ENCODE measurements around the gene PTPN11.

Gene PTPN11

GRCh38 chr12:112418608-112419296 lies at the start of gene PTPN11:
Gene PTPN11 (plus strand): TSS chr12:112418947. CDS start chr12:112419112, 165 bp downstream.
- H3K27ac ChIP-seq (ENCODE audit: low read depth, low read length) = peak within 1 kb of the TSS; percentile 92
- H3K27me3 ChIP-seq (ENCODE audit: control insufficient read depth in 1 of 2, insufficient read depth in 2 of 2, low read length in 2 of 2) = no peaks in the 10 kb centered on the region
- H3K4me1 ChIP-seq (ENCODE audit: control insufficient read depth in 1 of 2, insufficient read depth in 2 of 2, low read length in 2 of 2) = peaks cover 9 to 11% of the 10 kb centered on the region in 2 donors
- H3K9ac ChIP-seq (ENCODE audit: low read depth in 1 of 2, low read length in 2 of 2) = peak within 1 kb of the TSS; percentile 85 to 91
- no peaks in the 10 kb centered on the region for H3K36me3 ChIP-seq (ENCODE audit: control insufficient read depth in 1 of 2, insufficient read depth in 2 of 2, low read length in 2 of 2)
- H3K4me3 ChIP-seq (ENCODE audit: low read depth in 1 of 2, low read length in 2 of 2) = peak within 1 kb of the TSS; percentile 96 to 97
- no peaks in the 10 kb centered on the region for H3K9me3 ChIP-seq (ENCODE audit: control insufficient read depth in 1 of 2, low read length in 2 of 2)

- Histone ChIP-seq H3K4me1 (ENCODE audit: control insufficient read depth in 1 of 2, insufficient read depth in 2 of 2, low read length in 2 of 2) (peaks cover 3 to 7% of the 10 kb centered on the region in 2 donors), H3K9me3 (ENCODE audit: control insufficient read depth in 1 of 2, low read length in 2 of 2) (peaks cover 0 to 4% of the 10 kb centered on the region in 2 donors), H3K9ac (ENCODE audit: low read depth in 1 of 2, low read length in 2 of 2) (no peak overlapping the region), H3K4me3 (ENCODE audit: low read depth in 1 of 2, low read length in 2 of 2) (no peak overlapping the region), H3K36me3 (ENCODE audit: control insufficient read depth in 1 of 2, insufficient read depth in 2 of 2, low read length in 2 of 2) (no peaks in the 10 kb centered on the region), H3K27me3 (ENCODE audit: control insufficient read depth in 1 of 2, insufficient read depth in 2 of 2, low read length in 2 of 2) (no peaks in the 10 kb centered on the region), H3K27ac (ENCODE audit: low read depth, low read length) (no peak overlapping the region)
These were observed 48.5 kb upstream of the PTPN11 start for GRCh38 chr12:112370199-112370598.

GRCh38 chr12:112370868-112371510 lies 47.8 kb upstream of the PTPN11 start:
- H3K27ac ChIP-seq (ENCODE audit: low read depth, low read length) = no peak overlapping the region
- H3K36me3 ChIP-seq (ENCODE audit: control insufficient read depth in 1 of 2, insufficient read depth in 2 of 2, low read length in 2 of 2) = no peaks in the 10 kb centered on the region
- no peak overlapping the region for H3K9ac ChIP-seq (ENCODE audit: low read depth in 1 of 2, low read length in 2 of 2)
- H3K4me1 ChIP-seq (ENCODE audit: control insufficient read depth in 1 of 2, insufficient read depth in 2 of 2, low read length in 2 of 2) = peaks cover 3 to 7% of the 10 kb centered on the region in 2 donors
- no peaks in the 10 kb centered on the region for H3K27me3 ChIP-seq (ENCODE audit: control insufficient read depth in 1 of 2, insufficient read depth in 2 of 2, low read length in 2 of 2)
- H3K4me3 ChIP-seq (ENCODE audit: low read depth in 1 of 2, low read length in 2 of 2) = no peak overlapping the region
- peaks cover 0 to 4% of the 10 kb centered on the region in 2 donors for H3K9me3 ChIP-seq (ENCODE audit: control insufficient read depth in 1 of 2, low read length in 2 of 2)

GRCh38 chr12:112374166-112374740 lies 44.5 kb upstream of the PTPN11 start:
- Histone ChIP-seq H3K4me3 (ENCODE audit: low read depth in 1 of 2, low read length in 2 of 2) (no peak overlapping the region), H3K9ac (ENCODE audit: low read depth in 1 of 2, low read length in 2 of 2) (no peak overlapping the region), H3K27me3 (ENCODE audit: control insufficient read depth in 1 of 2, insufficient read depth in 2 of 2, low read length in 2 of 2) (no peaks in the 10 kb centered on the region), H3K9me3 (ENCODE audit: control insufficient read depth in 1 of 2, low read length in 2 of 2) (peaks cover 0 to 4% of the 10 kb centered on the region in 2 donors), H3K4me1 (ENCODE audit: control insufficient read depth in 1 of 2, insufficient read depth in 2 of 2, low read length in 2 of 2) (peaks cover 3 to 7% of the 10 kb centered on the region in 2 donors), H3K36me3 (ENCODE audit: control insufficient read depth in 1 of 2, insufficient read depth in 2 of 2, low read length in 2 of 2) (no peaks in the 10 kb centered on the region), H3K27ac (ENCODE audit: low read depth, low read length) (no peak overlapping the region)

GRCh38 chr12:112375105-112375504 lies 43.6 kb upstream of the PTPN11 start:
- H3K9ac ChIP-seq (ENCODE audit: low read depth in 1 of 2, low read length in 2 of 2) = no peak overlapping the region
- H3K27me3 ChIP-seq (ENCODE audit: control insufficient read depth in 1 of 2, insufficient read depth in 2 of 2, low read length in 2 of 2) = no peaks in the 10 kb centered on the region
- H3K4me3 ChIP-seq (ENCODE audit: low read depth in 1 of 2, low read length in 2 of 2) = no peak overlapping the region
- no peaks in the 10 kb centered on the region for H3K36me3 ChIP-seq (ENCODE audit: control insufficient read depth in 1 of 2, insufficient read depth in 2 of 2, low read length in 2 of 2)
- H3K4me1 ChIP-seq (ENCODE audit: control insufficient read depth in 1 of 2, insufficient read depth in 2 of 2, low read length in 2 of 2) = peaks cover 3 to 9% of the 10 kb centered on the region in 2 donors
- H3K27ac ChIP-seq (ENCODE audit: low read depth, low read length) = no peak overlapping the region
- H3K9me3 ChIP-seq (ENCODE audit: control insufficient read depth in 1 of 2, low read length in 2 of 2) = peaks cover 0 to 4% of the 10 kb centered on the region in 2 donors

GRCh38 chr12:112380663-112381405 lies 37.9 kb upstream of the PTPN11 start:
- peaks cover 11 to 18% of the 10 kb centered on the region in 2 donors for H3K4me1 ChIP-seq (ENCODE audit: control insufficient read depth in 1 of 2, insufficient read depth in 2 of 2, low read length in 2 of 2)
- H3K27me3 ChIP-seq (ENCODE audit: control insufficient read depth in 1 of 2, insufficient read depth in 2 of 2, low read length in 2 of 2) = no peaks in the 10 kb centered on the region
- H3K9ac ChIP-seq (ENCODE audit: low read depth in 1 of 2, low read length in 2 of 2) = peak overlapping the region; percentile 45 to 55
- no peaks in the 10 kb centered on the region for H3K36me3 ChIP-seq (ENCODE audit: control insufficient read depth in 1 of 2, insufficient read depth in 2 of 2, low read length in 2 of 2)
- H3K4me3 ChIP-seq (ENCODE audit: low read depth in 1 of 2, low read length in 2 of 2) = peak overlapping the region; percentile 79 to 80
- H3K27ac ChIP-seq (ENCODE audit: low read depth, low read length) = no peak overlapping the region
- H3K9me3 ChIP-seq (ENCODE audit: control insufficient read depth in 1 of 2, low read length in 2 of 2) = no peaks in the 10 kb centered on the region

- no peaks in the 10 kb centered on the region for H3K27me3 ChIP-seq (ENCODE audit: control insufficient read depth in 1 of 2, insufficient read depth in 2 of 2, low read length in 2 of 2)
- peaks cover 11 to 18% of the 10 kb centered on the region in 2 donors for H3K4me1 ChIP-seq (ENCODE audit: control insufficient read depth in 1 of 2, insufficient read depth in 2 of 2, low read length in 2 of 2)
- H3K4me3 ChIP-seq (ENCODE audit: low read depth in 1 of 2, low read length in 2 of 2) = peak overlapping the region; percentile 79 to 80
- H3K27ac ChIP-seq (ENCODE audit: low read depth, low read length) = peak overlapping the region; percentile 42
- H3K36me3 ChIP-seq (ENCODE audit: control insufficient read depth in 1 of 2, insufficient read depth in 2 of 2, low read length in 2 of 2) = no peaks in the 10 kb centered on the region
- peak overlapping the region; percentile 54 to 55 for H3K9ac ChIP-seq (ENCODE audit: low read depth in 1 of 2, low read length in 2 of 2)
- H3K9me3 ChIP-seq (ENCODE audit: control insufficient read depth in 1 of 2, low read length in 2 of 2) = no peaks in the 10 kb centered on the region
These were observed 37.3 kb upstream of the PTPN11 start for GRCh38 chr12:112381406-112381882.

GRCh38 chr12:112381883-112382796 lies 36.6 kb upstream of the PTPN11 start, which contains the start of gene HECTD4:
Gene HECTD4 (minus strand): TSS chr12:112382431. CDS start chr12:112382128, 303 bp downstream.
- Histone ChIP-seq H3K36me3 (ENCODE audit: control insufficient read depth in 1 of 2, insufficient read depth in 2 of 2, low read length in 2 of 2) (no peaks in the 10 kb centered on the region), H3K9me3 (ENCODE audit: control insufficient read depth in 1 of 2, low read length in 2 of 2) (no peaks in the 10 kb centered on the region), H3K27me3 (ENCODE audit: control insufficient read depth in 1 of 2, insufficient read depth in 2 of 2, low read length in 2 of 2) (no peaks in the 10 kb centered on the region), H3K27ac (ENCODE audit: low read depth, low read length) (peak within 1 kb of the TSS; percentile 58), H3K4me1 (ENCODE audit: control insufficient read depth in 1 of 2, insufficient read depth in 2 of 2, low read length in 2 of 2) (peaks cover 11 to 18% of the 10 kb centered on the region in 2 donors), H3K4me3 (ENCODE audit: low read depth in 1 of 2, low read length in 2 of 2) (peak within 1 kb of the TSS; percentile 79 to 94), H3K9ac (ENCODE audit: low read depth in 1 of 2, low read length in 2 of 2) (peak within 1 kb of the TSS; percentile 70 to 79)

GRCh38 chr12:112382866-112383265 lies 35.9 kb upstream of the PTPN11 start:
- Histone ChIP-seq H3K9me3 (ENCODE audit: control insufficient read depth in 1 of 2, low read length in 2 of 2) (no peaks in the 10 kb centered on the region), H3K4me1 (ENCODE audit: control insufficient read depth in 1 of 2, insufficient read depth in 2 of 2, low read length in 2 of 2) (peaks cover 11 to 18% of the 10 kb centered on the region in 2 donors), H3K27me3 (ENCODE audit: control insufficient read depth in 1 of 2, insufficient read depth in 2 of 2, low read length in 2 of 2) (no peaks in the 10 kb centered on the region), H3K4me3 (ENCODE audit: low read depth in 1 of 2, low read length in 2 of 2) (peak overlapping the region; percentile 79 to 94), H3K9ac (ENCODE audit: low read depth in 1 of 2, low read length in 2 of 2) (peak overlapping the region; percentile 70 to 79), H3K36me3 (ENCODE audit: control insufficient read depth in 1 of 2, insufficient read depth in 2 of 2, low read length in 2 of 2) (no peaks in the 10 kb centered on the region), H3K27ac (ENCODE audit: low read depth, low read length) (no peak overlapping the region)
